GM21576 (cell line): ENCODE data around the gene COL5A1.

ENCODE experiments used
- ATAC-seq: cut with Tn5 transposase; IDR thresholded peaks from one replicate; pipeline ENCODE4 v1.9.1; 2021; ENCODE audit warnings: mild to moderate bottlenecking, moderate library complexity; ENCODE audit not compliant: unreplicated experiment

Gene COL5A1

GRCh38 chr9:134625361-134626068, 16.1 kb upstream of the COL5A1 start:
- no peak for ATAC-seq

GRCh38 chr9:134626069-134626423, 15.6 kb upstream of the COL5A1 start:
- no peak for ATAC-seq

GRCh38 chr9:134626571-134627416, 14.8 kb upstream of the COL5A1 start:
- no peak for ATAC-seq

GRCh38 chr9:134627417-134628353, 13.9 kb upstream of the COL5A1 start:
- no peak for ATAC-seq

- no peak for ATAC-seq
These were observed 13.3 kb upstream of the COL5A1 start for GRCh38 chr9:134628354-134628736.

GRCh38 chr9:134629061-134629585, 12.5 kb upstream of the COL5A1 start:
- ATAC-seq: no peak

- ATAC-seq: no peak
These were observed 11.8 kb upstream of the COL5A1 start for GRCh38 chr9:134629586-134630392.

- ATAC-seq: no peak
These were observed 11.2 kb upstream of the COL5A1 start for GRCh38 chr9:134630393-134630790.

GRCh38 chr9:134630861-134631260, 10.7 kb upstream of the COL5A1 start:
- ATAC-seq: no peak

- no peak for ATAC-seq
These were observed 9.7 kb upstream of the COL5A1 start for GRCh38 chr9:134631881-134632280.

- no peak for ATAC-seq
These were observed 9.3 kb upstream of the COL5A1 start for GRCh38 chr9:134632329-134632728.

GRCh38 chr9:134633362-134634142, 8.1 kb upstream of the COL5A1 start:
- no peak for ATAC-seq

- ATAC-seq: no peak
These were observed 7.4 kb upstream of the COL5A1 start for GRCh38 chr9:134634176-134634575.

GRCh38 chr9:134634667-134635230, 6.9 kb upstream of the COL5A1 start:
- no peak for ATAC-seq

GRCh38 chr9:134635351-134636148, 6.1 kb upstream of the COL5A1 start:
- ATAC-seq: no peak

- no peak for ATAC-seq
These were observed 5.5 kb upstream of the COL5A1 start for GRCh38 chr9:134636149-134636507.

GRCh38 chr9:134637241-134637640, 4.4 kb upstream of the COL5A1 start:
- no peak for ATAC-seq
